ENCODE results near the gene PRDM16.

DNA sequence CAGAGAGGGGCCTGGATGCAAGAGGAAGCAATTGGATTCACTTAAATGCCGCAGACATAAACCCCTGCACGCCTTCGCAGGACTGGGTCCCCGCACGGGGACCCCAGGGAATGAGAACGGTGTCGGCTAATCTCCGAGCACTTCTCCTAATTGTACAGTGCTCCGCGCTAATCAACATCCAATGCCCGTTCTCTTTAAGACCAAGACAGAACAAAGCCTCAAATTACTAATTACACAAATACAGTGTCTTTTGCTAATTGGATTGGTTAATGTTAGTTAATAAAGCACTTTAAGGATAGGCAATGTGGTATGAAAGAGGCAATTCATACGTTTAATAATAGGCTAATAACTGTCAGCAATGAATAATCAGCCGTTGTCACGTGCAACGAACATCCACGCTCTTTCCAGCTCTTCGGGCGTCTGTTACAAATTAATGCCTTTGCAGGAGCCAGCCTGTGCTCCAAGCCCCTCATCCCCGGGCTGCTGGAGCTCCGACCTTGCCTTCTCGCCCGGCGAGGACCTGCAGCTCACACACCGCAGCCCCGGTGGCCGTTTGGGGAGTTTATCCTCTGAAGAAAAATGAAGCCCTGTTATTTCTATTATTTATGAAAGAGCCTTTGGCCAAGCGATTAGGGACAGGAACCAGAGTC, 157.8 kb downstream of the PRDM16 start:
- TF ChIP-seq REST (IDR thresholded peaks at IDR 0.05; ENCODE audit: low read depth, low read length) (no peak), CTCF (IDR thresholded peaks at IDR 0.05) (no peak), RCOR1 (IDR thresholded peaks at IDR 0.05; ENCODE audit: low read length) (no peak), EP300 (IDR thresholded peaks at IDR 0.05; ENCODE audit: borderline replicate concordance in 1 of 2, low read depth in 1 of 2, low read length in 1 of 2) (no peak), POLR2AphosphoS5 (IDR thresholded peaks at IDR 0.05; ENCODE audit: low read depth, low read length) (no peak), YY1 (IDR thresholded peaks at IDR 0.05; ENCODE audit: low read depth) (no peak), TEAD4 (IDR thresholded peaks at IDR 0.05; ENCODE audit: borderline replicate concordance, insufficient read depth) (no peak)

Data from SK-N-SH (cell line).